GM23248 (cell line): ENCODE measurements around the gene RTN4RL1. TPM values are rescaled to one million over a fixed set of nuclear protein-coding genes. Genes with fewer than 3 reads are reported as not detected.

Experiments used
- DNase-seq: peaks from one replicate; pipeline ENCODE4 v3.0.0-alpha.2; 2015
- H2AFZ ChIP-seq: fragments of 200-600 bp; sonication (generic); 2 replicates; pipeline ENCODE4 v1.6.1; 2016; ENCODE audit warnings: antibody characterized with exemption
- H3F3A ChIP-seq: fragments of 200-600 bp; sonication (generic); 2 replicates; pipeline ENCODE4 v1.6.1; 2016; ENCODE audit warnings: mild to moderate bottlenecking, antibody characterized with exemption, mixed run types; ENCODE audit not compliant: insufficient read depth
- H3K27ac ChIP-seq: fragments of 200-600 bp; sonication (generic); 2 replicates; pipeline ENCODE4 v1.5.1; 2016; ENCODE audit warnings: mild to moderate bottlenecking
- H3K27me3 ChIP-seq: fragments of 200-600 bp; sonication (generic); replicated peaks from 2 replicates; pipeline ENCODE4 v1.6.1; 2016; ENCODE audit warnings: mild to moderate bottlenecking; ENCODE audit not compliant: insufficient read depth
- H3K36me3 ChIP-seq: fragments of 200-600 bp; sonication (generic); 2 replicates; pipeline ENCODE4 v1.6.1; 2016; ENCODE audit warnings: low read depth, mild to moderate bottlenecking
- H3K4me1 ChIP-seq: fragments of 200-600 bp; sonication (generic); 2 replicates; pipeline ENCODE4 v1.6.1; 2016; ENCODE audit warnings: mild to moderate bottlenecking; ENCODE audit not compliant: insufficient read depth
- H3K4me2 ChIP-seq: fragments of 200-600 bp; sonication (generic); one replicate; pipeline ENCODE4 v1.6.1; 2016; ENCODE audit warnings: mild to moderate bottlenecking; ENCODE audit not compliant: unreplicated experiment
- H3K4me3 ChIP-seq: fragments of 200-600 bp; sonication (generic); 2 replicates; pipeline ENCODE4 v1.5.1; 2016; ENCODE audit warnings: mild to moderate bottlenecking
- H3K79me2 ChIP-seq: fragments of 200-600 bp; sonication (generic); 2 replicates; pipeline ENCODE4 v1.6.1; 2016; ENCODE audit warnings: mild to moderate bottlenecking; ENCODE audit not compliant: insufficient read depth
- H3K9ac ChIP-seq: fragments of 200-600 bp; sonication (generic); 2 replicates; pipeline ENCODE4 v1.6.1; 2016; ENCODE audit warnings: mild to moderate bottlenecking
- H3K9me2 ChIP-seq: fragments of 200-600 bp; sonication (generic); 2 replicates; pipeline ENCODE4 v1.6.1; 2016; ENCODE audit warnings: mixed run types, mild to moderate bottlenecking, moderate library complexity; ENCODE audit not compliant: insufficient read depth
- H3K9me3 ChIP-seq: fragments of 200-600 bp; sonication (generic); one replicate; pipeline ENCODE4 v1.6.1; 2017; ENCODE audit warnings: low read depth
- H4K20me1 ChIP-seq: fragments of 200-600 bp; sonication (generic); 2 replicates; pipeline ENCODE4 v1.6.0; 2016; ENCODE audit not compliant: insufficient read depth
- EZH2 ChIP-seq: fragments of 200-600 bp; sonication (generic); IDR thresholded peaks from 2 replicates; pipeline ENCODE4 v1.6.1; 2018; ENCODE audit warnings: antibody characterized with exemption, mild to moderate bottlenecking; ENCODE audit not compliant: insufficient read depth, poor library complexity, severe bottlenecking
- EZH2phosphoT487 ChIP-seq: fragments of 200-600 bp; sonication (generic); IDR thresholded peaks from 2 replicates; pipeline ENCODE4 v1.6.1; 2018; ENCODE audit warnings: antibody characterized with exemption, moderate library complexity, mild to moderate bottlenecking, low read depth; ENCODE audit not compliant: insufficient read depth
- WGBS, 2 experiments: methylation state at CpG; one replicate each; pipeline ENCODE4 v1.1.6; 2015 to 2017; ENCODE audit warnings: low lambda C conversion rate in 2 of 2, low coverage in 1 of 2; ENCODE audit errors: missing lambda C conversion rate in 2 of 2; 5-methylcytosine and 5-hydroxymethylcytosine counted together
- in situ Hi-C: fragments of 300-500 bp; cut with MboI; formaldehyde crosslinking; loops from 2 replicates; pipeline ENCODE4 v1.15.0; 2020
- polyA plus RNA-seq: library from polyadenylated mRNA; unstranded; fragments of >200 nt; fragmentation: Nextera tagmentation; extraction: Ambion mirVana; gene quantifications from 2 replicates; pipeline ENCODE4 v1.2.1, GENCODE V29; 2016
- total RNA-seq: library from RNA; depleted of rRNA; stranded (reverse); fragments of >200 nt; shearing (Covaris generic); gene quantifications from 2 replicates; pipeline ENCODE4 v1.2.3, GENCODE V29; 2014

RTN4RL1 gene
- total and polyA plus RNA-seq, 2 experiments from 2014 or later = 0.22 TPM; not detected in 1

GRCh38 chr17:1918346-1919162 is 106.6 kb downstream of the RTN4RL1 start:
- DNase-seq = no peak
- Histone ChIP-seq H3K79me2 (no peaks in the 10 kb centered on the region), H4K20me1 (no peaks in the 10 kb centered on the region), H3K9me3 (no peaks in the 10 kb centered on the region), H3K4me3 (no peak overlapping the region), H3K9ac (no peak overlapping the region), H3K27me3 (peaks cover 4% of the 10 kb centered on the region; the same call in 1 of the 2 replicates), H3K4me1 (no peaks in the 10 kb centered on the region), H3K36me3 (no peaks in the 10 kb centered on the region), H2AFZ (no peak overlapping the region), H3K9me2 (no peaks in the 10 kb centered on the region), H3K27ac (no peak overlapping the region), H3K4me2 (no peak overlapping the region), H3F3A (no peaks in the 10 kb centered on the region)
- in situ Hi-C loops = no loop called here
- WGBS, 2 experiments = 81 to 88% methylated on average over 29 of the region's 29 CpGs
- TF ChIP-seq EZH2phosphoT487 (no peak), EZH2 (no peak)

GRCh38 chr17:1916963-1917715 is 108.0 kb downstream of the RTN4RL1 start:
- no peak for TF ChIP-seq EZH2phosphoT487
- no peak for TF ChIP-seq EZH2
- WGBS, 2 experiments = 72% methylated on average over 29 of the region's 29 CpGs
- Histone ChIP-seq H3K9ac (no peak overlapping the region), H3F3A (no peaks in the 10 kb centered on the region), H3K9me3 (no peaks in the 10 kb centered on the region), H3K36me3 (no peaks in the 10 kb centered on the region), H4K20me1 (no peaks in the 10 kb centered on the region), H3K4me3 (no peak overlapping the region), H3K4me1 (no peaks in the 10 kb centered on the region), H2AFZ (no peak overlapping the region), H3K4me2 (no peak overlapping the region), H3K27ac (no peak overlapping the region), H3K79me2 (no peaks in the 10 kb centered on the region), H3K9me2 (no peaks in the 10 kb centered on the region), H3K27me3 (peaks cover 15% of the 10 kb centered on the region; the same call in 1 of the 2 replicates)
- in situ Hi-C loops = no loop called here
- no peak for DNase-seq

GRCh38 chr17:1916316-1916715 is 108.8 kb downstream of the RTN4RL1 start:
- no peak for TF ChIP-seq EZH2phosphoT487
- no peak for TF ChIP-seq EZH2
- no peaks in the 10 kb centered on the region for H3K9me2 ChIP-seq
- H4K20me1 ChIP-seq = no peaks in the 10 kb centered on the region
- no peaks in the 10 kb centered on the region for H3F3A ChIP-seq
- 57% methylated on average over 14 of the region's 14 CpGs for WGBS, 2 experiments
- no peak for DNase-seq
- H3K27me3 ChIP-seq = peaks cover 23% of the 10 kb centered on the region
- H3K79me2 ChIP-seq = no peaks in the 10 kb centered on the region
- H3K4me2 ChIP-seq = no peak overlapping the region
- no peaks in the 10 kb centered on the region for H3K4me1 ChIP-seq
- in situ Hi-C loops = no loop called here
- H3K9ac ChIP-seq = no peak overlapping the region
- H3K27ac ChIP-seq = no peak overlapping the region
- H3K9me3 ChIP-seq = no peaks in the 10 kb centered on the region
- no peak overlapping the region for H2AFZ ChIP-seq
- H3K36me3 ChIP-seq = no peaks in the 10 kb centered on the region
- no peak overlapping the region for H3K4me3 ChIP-seq

- H3K27me3 ChIP-seq = peaks cover 25% of the 10 kb centered on the region
- H3K9ac ChIP-seq = no peak overlapping the region
- no peaks in the 10 kb centered on the region for H3K9me2 ChIP-seq
- no peak overlapping the region for H3K4me2 ChIP-seq
- no peaks in the 10 kb centered on the region for H3K36me3 ChIP-seq
- 74 to 78% methylated on average over 12 of the region's 12 CpGs for WGBS, 2 experiments
- TF ChIP-seq EZH2phosphoT487 (no peak), EZH2 (no peak)
- H3K9me3 ChIP-seq = no peaks in the 10 kb centered on the region
- H3F3A ChIP-seq = no peaks in the 10 kb centered on the region
- no peak for DNase-seq
- no peak overlapping the region for H3K4me3 ChIP-seq
- no peaks in the 10 kb centered on the region for H3K4me1 ChIP-seq
- no peaks in the 10 kb centered on the region for H4K20me1 ChIP-seq
- H3K27ac ChIP-seq = no peak overlapping the region
- no peaks in the 10 kb centered on the region for H3K79me2 ChIP-seq
- no peak overlapping the region for H2AFZ ChIP-seq
- in situ Hi-C loops = no loop called here
Observed at GRCh38 chr17:1915889-1916288, 109.2 kb downstream of the RTN4RL1 start.
